NB4 (cell line): ENCODE measurements around the gene SNAP29.

Experiments
- MYC ChIP-seq: IDR thresholded peaks from 2 replicates; pipeline ENCODE4 v1.6.1; 2011; ENCODE audit warnings: low read depth, low read length
- POLR2A ChIP-seq: IDR thresholded peaks from 2 replicates; pipeline ENCODE4 v1.6.1; 2011; ENCODE audit warnings: mild to moderate bottlenecking; ENCODE audit not compliant: insufficient read length; ENCODE audit errors: extremely low read depth
- TF ChIP-seq, protein P1 (sequence below): IDR thresholded peaks from one replicate; pipeline ENCODE4 v1.5.1; 2012; ENCODE audit warnings: low read depth, low read length
- TF ChIP-seq, protein P2 (sequence below): IDR thresholded peaks from 2 replicates; pipeline ENCODE4 v1.6.1; 2011; ENCODE audit warnings: low read depth, low read length

DNA sequence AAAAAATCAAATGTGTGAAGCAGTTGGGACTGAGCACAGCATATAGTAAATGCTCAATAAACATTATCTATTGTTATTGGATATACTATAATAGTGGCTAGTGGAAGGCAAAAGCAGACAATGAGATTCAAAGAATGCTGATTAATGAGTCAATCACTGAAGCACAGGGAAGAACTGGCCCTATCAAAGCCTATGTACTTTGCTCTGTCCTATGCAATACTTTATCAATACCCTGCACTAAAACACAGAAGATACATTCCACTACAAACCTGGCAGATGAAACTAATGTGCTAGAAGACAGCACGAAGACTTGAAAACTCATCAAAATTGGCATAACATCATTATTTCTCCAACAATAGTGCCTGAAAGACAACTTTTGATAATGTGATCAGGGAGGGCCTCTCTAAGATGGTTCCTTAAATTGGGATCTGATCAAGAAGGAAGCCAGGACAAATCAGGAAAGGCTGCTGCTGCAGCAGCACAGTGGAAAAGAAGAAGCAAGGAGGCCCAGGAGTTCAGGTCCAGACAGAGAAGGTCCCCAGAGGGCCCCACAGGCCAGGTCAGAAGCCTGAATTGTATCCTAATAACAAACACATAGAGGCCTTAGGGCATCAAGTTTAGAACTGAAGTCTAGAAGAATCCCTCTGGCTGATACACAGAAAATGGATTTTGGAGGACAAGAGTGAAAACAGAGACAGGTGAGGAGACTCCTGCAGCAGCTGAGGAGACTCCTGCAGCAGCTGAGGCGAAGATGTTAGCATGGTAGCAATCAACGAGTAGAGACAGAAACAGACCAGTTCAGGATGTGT is 18.8 kb upstream of the SNAP29 start:
- TF ChIP-seq, protein P1, sequence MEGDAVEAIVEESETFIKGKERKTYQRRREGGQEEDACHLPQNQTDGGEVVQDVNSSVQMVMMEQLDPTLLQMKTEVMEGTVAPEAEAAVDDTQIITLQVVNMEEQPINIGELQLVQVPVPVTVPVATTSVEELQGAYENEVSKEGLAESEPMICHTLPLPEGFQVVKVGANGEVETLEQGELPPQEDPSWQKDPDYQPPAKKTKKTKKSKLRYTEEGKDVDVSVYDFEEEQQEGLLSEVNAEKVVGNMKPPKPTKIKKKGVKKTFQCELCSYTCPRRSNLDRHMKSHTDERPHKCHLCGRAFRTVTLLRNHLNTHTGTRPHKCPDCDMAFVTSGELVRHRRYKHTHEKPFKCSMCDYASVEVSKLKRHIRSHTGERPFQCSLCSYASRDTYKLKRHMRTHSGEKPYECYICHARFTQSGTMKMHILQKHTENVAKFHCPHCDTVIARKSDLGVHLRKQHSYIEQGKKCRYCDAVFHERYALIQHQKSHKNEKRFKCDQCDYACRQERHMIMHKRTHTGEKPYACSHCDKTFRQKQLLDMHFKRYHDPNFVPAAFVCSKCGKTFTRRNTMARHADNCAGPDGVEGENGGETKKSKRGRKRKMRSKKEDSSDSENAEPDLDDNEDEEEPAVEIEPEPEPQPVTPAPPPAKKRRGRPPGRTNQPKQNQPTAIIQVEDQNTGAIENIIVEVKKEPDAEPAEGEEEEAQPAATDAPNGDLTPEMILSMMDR, result no peak
- TF ChIP-seq MYC (no peak), POLR2A (no peak)
- TF ChIP-seq, protein P2, sequence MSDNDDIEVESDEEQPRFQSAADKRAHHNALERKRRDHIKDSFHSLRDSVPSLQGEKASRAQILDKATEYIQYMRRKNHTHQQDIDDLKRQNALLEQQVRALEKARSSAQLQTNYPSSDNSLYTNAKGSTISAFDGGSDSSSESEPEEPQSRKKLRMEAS, result no peak
